Loucy (cell line): ENCODE measurements around the gene PPFIA3.

Experiments
- EZH2phosphoT487 ChIP-seq: fragments of 200-600 bp; IDR thresholded peaks from 2 replicates; pipeline ENCODE4 v1.6.1; 2018; ENCODE audit warnings: antibody characterized with exemption, mild to moderate bottlenecking, moderate library complexity, borderline replicate concordance
- TF ChIP-seq, protein P1 (sequence below): fragments of 200-600 bp; sonication (generic); conservative IDR thresholded peaks from 2 replicates; pipeline ENCODE4 v1.5.1; 2014; ENCODE audit warnings: mild to moderate bottlenecking, antibody characterized with exemption, low read length

DNA sequence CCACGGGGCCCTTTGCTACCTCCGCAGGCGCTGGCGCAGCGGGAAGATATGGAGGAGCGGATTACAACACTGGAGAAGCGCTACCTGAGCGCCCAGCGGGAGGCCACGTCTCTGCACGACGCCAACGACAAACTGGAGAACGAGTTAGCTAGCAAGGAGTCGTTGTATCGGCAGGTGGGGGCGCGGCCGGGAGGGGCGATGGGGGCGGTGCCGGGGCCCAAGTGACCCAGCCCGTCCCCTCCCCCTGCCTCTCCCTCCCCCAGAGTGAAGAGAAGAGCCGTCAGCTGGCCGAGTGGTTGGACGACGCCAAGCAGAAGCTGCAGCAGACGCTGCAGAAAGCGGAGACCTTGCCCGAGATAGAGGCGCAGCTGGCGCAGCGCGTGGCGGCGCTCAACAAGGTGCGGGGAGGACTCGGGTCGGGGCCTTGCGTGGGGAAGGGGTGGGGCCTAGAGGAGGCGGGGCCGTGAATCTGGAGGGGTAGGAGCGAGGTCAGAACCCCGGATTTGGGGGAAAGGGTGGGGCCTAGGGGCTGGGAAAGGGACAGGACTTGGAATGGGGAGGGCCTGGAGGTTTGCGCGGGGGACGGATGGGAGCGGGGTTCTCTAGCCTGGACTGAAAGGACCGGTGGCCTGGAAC lies 13.7 kb downstream of the PPFIA3 start:
- no peak for TF ChIP-seq EZH2phosphoT487
- TF ChIP-seq, protein P1, sequence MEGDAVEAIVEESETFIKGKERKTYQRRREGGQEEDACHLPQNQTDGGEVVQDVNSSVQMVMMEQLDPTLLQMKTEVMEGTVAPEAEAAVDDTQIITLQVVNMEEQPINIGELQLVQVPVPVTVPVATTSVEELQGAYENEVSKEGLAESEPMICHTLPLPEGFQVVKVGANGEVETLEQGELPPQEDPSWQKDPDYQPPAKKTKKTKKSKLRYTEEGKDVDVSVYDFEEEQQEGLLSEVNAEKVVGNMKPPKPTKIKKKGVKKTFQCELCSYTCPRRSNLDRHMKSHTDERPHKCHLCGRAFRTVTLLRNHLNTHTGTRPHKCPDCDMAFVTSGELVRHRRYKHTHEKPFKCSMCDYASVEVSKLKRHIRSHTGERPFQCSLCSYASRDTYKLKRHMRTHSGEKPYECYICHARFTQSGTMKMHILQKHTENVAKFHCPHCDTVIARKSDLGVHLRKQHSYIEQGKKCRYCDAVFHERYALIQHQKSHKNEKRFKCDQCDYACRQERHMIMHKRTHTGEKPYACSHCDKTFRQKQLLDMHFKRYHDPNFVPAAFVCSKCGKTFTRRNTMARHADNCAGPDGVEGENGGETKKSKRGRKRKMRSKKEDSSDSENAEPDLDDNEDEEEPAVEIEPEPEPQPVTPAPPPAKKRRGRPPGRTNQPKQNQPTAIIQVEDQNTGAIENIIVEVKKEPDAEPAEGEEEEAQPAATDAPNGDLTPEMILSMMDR = no peak
